DND-41 (cell line): Measurements from ENCODE around the gene HOXD9.
A peak's percentile ranks its signal among the peaks of the same experiment; 100 is the strongest.

Experiments used
- ATAC-seq: fragments of 200-7000 bp; cut with Tn5 transposase; 3 replicates; pipeline ENCODE4 v1.9.1; 2021; ENCODE audit warnings: low read depth; ENCODE audit not compliant: insufficient read depth
- DNase-seq: peaks from one replicate; pipeline ENCODE4 v3.0.0-alpha.2; 2020
- H2AFZ ChIP-seq: 2 replicates; pipeline ENCODE4 v1.6.0; 2012; ENCODE audit warnings: low read depth, low read length
- H3K27ac ChIP-seq: 2 replicates; pipeline ENCODE4 v1.5.1; 2012; ENCODE audit warnings: low read length, inconsistent platforms
- H3K27me3 ChIP-seq: fragments of 200-600 bp; sonication (generic); 2 replicates; pipeline ENCODE4 v1.6.0; 2012; ENCODE audit warnings: low read length, mild to moderate bottlenecking, inconsistent platforms; ENCODE audit not compliant: insufficient read depth, poor library complexity
- H3K36me3 ChIP-seq: 2 replicates; pipeline ENCODE4 v1.5.1; 2012; ENCODE audit warnings: low read length, inconsistent platforms; ENCODE audit not compliant: insufficient read depth
- H3K4me1 ChIP-seq: 2 replicates; pipeline ENCODE4 v1.5.1; 2012; ENCODE audit warnings: mild to moderate bottlenecking, low read length; ENCODE audit not compliant: insufficient read depth
- H3K4me2 ChIP-seq: 2 replicates; pipeline ENCODE4 v1.6.0; 2012; ENCODE audit warnings: mild to moderate bottlenecking, moderate library complexity, low read length, inconsistent platforms; ENCODE audit not compliant: insufficient read depth
- H3K4me3 ChIP-seq, 2 experiments: fragments of 200-600 bp in 1 of 2; shearing (Covaris generic) in 1 of 2; 2 replicates each; pipeline ENCODE4 v1.5.1; 2012 to 2016; ENCODE audit warnings: inconsistent platforms in 2 of 2, low read length in 2 of 2, mild to moderate bottlenecking in 2 of 2, low read depth in 1 of 2, moderate library complexity in 1 of 2
- H3K79me2 ChIP-seq: 2 replicates; pipeline ENCODE4 v1.6.0; 2012; ENCODE audit warnings: low read length, inconsistent platforms; ENCODE audit not compliant: insufficient read depth
- H3K9ac ChIP-seq: 2 replicates; pipeline ENCODE4 v1.6.0; 2012; ENCODE audit warnings: low read depth, mild to moderate bottlenecking, inconsistent platforms, low read length, moderate library complexity
- H3K9me3 ChIP-seq: 2 replicates; pipeline ENCODE4 v1.5.1; 2012; ENCODE audit warnings: low read length, moderate library complexity, mild to moderate bottlenecking, inconsistent platforms; ENCODE audit not compliant: insufficient read depth, severe bottlenecking
- H4K20me1 ChIP-seq: 2 replicates; pipeline ENCODE4 v1.6.0; 2012; ENCODE audit warnings: low read length; ENCODE audit not compliant: insufficient read depth
- EZH2 ChIP-seq: IDR thresholded peaks from 3 replicates; pipeline ENCODE4 v1.6.1; 2012; ENCODE audit warnings: borderline replicate concordance, low read depth, mild to moderate bottlenecking, moderate library complexity, low read length, inconsistent platforms; ENCODE audit not compliant: severe bottlenecking
- TF ChIP-seq, protein P1 (sequence below): IDR thresholded peaks from 2 replicates; pipeline ENCODE4 v1.5.1; 2012; ENCODE audit warnings: borderline replicate concordance, low read length, moderate library complexity, mild to moderate bottlenecking; ENCODE audit not compliant: poor library complexity, severe bottlenecking; ENCODE audit errors: extremely low read depth

Gene HOXD9

DNA sequence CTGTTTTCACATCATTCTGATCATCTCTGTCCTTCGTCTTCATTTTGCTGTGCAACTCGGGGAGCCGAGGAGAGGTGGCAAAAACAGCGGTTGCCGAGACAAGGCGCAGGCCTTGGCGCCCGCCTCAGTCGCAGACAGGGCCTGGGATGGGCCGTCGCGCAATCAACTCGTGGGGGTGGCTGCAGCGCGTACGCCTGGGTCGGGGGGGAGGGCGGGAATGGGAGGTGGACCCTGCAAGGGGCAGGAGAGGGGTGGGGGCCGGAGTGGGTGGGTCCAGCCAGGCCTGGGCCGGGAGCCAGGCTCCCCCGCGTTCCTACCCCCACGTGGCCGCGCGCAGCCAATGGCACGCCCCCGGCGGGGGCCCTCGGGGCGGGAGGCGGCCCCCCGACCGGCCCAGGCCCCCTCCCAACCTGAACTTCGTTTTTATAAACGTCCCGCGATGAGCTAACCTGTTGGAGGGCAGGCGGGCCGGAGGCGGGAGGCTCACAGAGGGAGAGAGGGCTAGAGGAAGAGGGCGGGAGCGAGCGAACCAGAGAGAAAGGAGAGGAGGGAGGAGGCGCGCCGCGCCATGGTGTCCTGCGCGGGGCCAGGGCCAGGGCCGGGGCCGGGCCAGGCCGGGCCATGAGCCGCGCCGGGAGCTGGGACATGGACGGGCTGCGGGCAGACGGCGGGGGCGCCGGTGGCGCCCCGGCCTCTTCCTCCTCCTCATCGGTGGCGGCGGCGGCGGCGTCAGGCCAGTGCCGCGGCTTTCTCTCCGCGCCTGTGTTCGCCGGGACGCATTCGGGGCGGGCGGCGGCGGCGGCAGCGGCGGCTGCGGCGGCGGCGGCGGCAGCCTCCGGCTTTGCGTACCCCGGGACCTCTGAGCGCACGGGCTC, 30.0 kb upstream of the HOXD9 start, which contains the start of gene HOXD13:
TSS of gene HOXD13 (plus strand) at position 452 of the 875 bp plus-strand sequence. CDS start at position 622, 170 bp downstream.
- peak; percentile 8; the same call in 2 of the 3 replicates for ATAC-seq
- peaks cover 37% of the 10 kb centered on the region for H3K4me1 ChIP-seq
- peaks cover 26% of the 10 kb centered on the region for H3K79me2 ChIP-seq
- H2AFZ ChIP-seq: peak within 1 kb of the TSS; percentile 83
- H3K27ac ChIP-seq: peak within 1 kb of the TSS; percentile 92
- no peaks in the 10 kb centered on the region for H3K36me3 ChIP-seq
- H3K27me3 ChIP-seq: no peaks in the 10 kb centered on the region
- DNase-seq: peak; percentile 63
- H3K9me3 ChIP-seq: no peaks in the 10 kb centered on the region
- TF ChIP-seq, protein P1, sequence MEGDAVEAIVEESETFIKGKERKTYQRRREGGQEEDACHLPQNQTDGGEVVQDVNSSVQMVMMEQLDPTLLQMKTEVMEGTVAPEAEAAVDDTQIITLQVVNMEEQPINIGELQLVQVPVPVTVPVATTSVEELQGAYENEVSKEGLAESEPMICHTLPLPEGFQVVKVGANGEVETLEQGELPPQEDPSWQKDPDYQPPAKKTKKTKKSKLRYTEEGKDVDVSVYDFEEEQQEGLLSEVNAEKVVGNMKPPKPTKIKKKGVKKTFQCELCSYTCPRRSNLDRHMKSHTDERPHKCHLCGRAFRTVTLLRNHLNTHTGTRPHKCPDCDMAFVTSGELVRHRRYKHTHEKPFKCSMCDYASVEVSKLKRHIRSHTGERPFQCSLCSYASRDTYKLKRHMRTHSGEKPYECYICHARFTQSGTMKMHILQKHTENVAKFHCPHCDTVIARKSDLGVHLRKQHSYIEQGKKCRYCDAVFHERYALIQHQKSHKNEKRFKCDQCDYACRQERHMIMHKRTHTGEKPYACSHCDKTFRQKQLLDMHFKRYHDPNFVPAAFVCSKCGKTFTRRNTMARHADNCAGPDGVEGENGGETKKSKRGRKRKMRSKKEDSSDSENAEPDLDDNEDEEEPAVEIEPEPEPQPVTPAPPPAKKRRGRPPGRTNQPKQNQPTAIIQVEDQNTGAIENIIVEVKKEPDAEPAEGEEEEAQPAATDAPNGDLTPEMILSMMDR: no peak
- no peak for TF ChIP-seq EZH2
- H3K9ac ChIP-seq: peak within 1 kb of the TSS; percentile 89
- peak within 1 kb of the TSS; percentile 35 to 83; a peak in 3 of 4 replicates for H3K4me3 ChIP-seq
- H4K20me1 ChIP-seq: no peaks in the 10 kb centered on the region
- H3K4me2 ChIP-seq: peak within 1 kb of the TSS; percentile 74

DNA sequence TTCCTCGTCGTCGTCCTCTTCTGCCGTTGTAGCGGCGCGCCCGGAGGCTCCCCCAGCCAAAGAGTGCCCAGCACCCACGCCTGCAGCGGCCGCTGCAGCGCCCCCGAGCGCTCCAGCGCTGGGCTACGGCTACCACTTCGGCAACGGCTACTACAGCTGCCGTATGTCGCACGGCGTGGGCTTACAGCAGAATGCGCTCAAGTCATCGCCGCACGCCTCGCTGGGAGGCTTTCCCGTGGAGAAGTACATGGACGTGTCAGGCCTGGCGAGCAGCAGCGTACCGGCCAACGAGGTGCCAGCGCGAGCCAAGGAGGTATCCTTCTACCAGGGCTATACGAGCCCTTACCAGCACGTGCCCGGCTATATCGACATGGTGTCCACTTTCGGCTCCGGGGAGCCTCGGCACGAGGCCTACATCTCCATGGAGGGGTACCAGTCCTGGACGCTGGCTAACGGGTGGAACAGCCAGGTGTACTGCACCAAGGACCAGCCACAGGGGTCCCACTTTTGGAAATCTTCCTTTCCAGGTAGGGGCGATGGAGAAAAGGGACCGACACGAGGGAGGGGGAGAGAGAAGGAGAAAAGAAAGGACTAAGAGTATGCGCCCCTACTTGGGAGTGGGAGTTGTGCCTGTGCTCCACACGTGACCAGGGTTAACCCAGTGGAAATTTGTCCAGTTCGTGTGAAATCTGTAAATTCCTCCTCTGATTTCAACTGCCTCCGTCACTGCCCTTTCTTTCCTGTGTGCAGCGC, 29.2 kb upstream of the HOXD9 start:
- peak overlapping the region; percentile 35 to 83; a peak in 3 of 4 replicates for H3K4me3 ChIP-seq

DNA sequence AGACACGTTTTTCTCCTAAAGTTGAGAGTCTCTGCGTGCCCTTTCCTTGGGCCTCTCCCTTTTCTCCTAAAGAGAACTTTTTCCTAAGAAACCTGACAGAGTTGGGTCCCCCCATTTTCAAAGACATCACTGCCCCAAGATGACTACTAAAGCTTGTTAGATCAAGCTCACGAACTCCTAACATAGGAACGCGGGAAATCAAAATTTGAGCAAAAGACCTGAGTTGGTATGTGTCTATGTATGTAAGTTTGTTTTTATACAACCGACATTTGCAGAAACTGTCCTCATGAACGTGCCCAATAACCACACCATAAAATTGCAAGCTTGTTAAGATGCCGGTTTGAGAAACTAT, 28.6 kb upstream of the HOXD9 start:
- peak overlapping the region; percentile 35 to 83; a peak in 3 of 4 replicates for H3K4me3 ChIP-seq
- H3K27me3 ChIP-seq: no peaks in the 10 kb centered on the region
- ATAC-seq: no peak

More for the DNA sequence above, 29.2 kb upstream of the HOXD9 start:
- peak overlapping the region; percentile 83 for H2AFZ ChIP-seq
- peak overlapping the region; percentile 89 for H3K9ac ChIP-seq
- H3K4me2 ChIP-seq: peak overlapping the region; percentile 74
- DNase-seq (peak; percentile 42), ATAC-seq (peak; percentile 16)
- peaks cover 26% of the 10 kb centered on the region for H3K79me2 ChIP-seq
- peak overlapping the region; percentile 92 for H3K27ac ChIP-seq
- no peaks in the 10 kb centered on the region for H3K9me3 ChIP-seq
- TF ChIP-seq, protein P1: peak; percentile 48
- TF ChIP-seq EZH2: no peak
- no peaks in the 10 kb centered on the region for H3K27me3 ChIP-seq
- H4K20me1 ChIP-seq: no peaks in the 10 kb centered on the region
- H3K4me1 ChIP-seq: peaks cover 44% of the 10 kb centered on the region
- no peaks in the 10 kb centered on the region for H3K36me3 ChIP-seq

More for the DNA sequence above, 28.6 kb upstream of the HOXD9 start:
- Histone ChIP-seq H3K4me2 (peak overlapping the region; percentile 74), H3K4me1 (peaks cover 44% of the 10 kb centered on the region), H3K79me2 (peaks cover 26% of the 10 kb centered on the region), H4K20me1 (no peaks in the 10 kb centered on the region), H3K9ac (peak overlapping the region; percentile 89), H3K27ac (peak overlapping the region; percentile 92), H2AFZ (peak overlapping the region; percentile 83), H3K9me3 (no peaks in the 10 kb centered on the region), H3K36me3 (no peaks in the 10 kb centered on the region)
- TF ChIP-seq, protein P1: no peak
- TF ChIP-seq EZH2: no peak
- no peak for DNase-seq
